HCT116 (cell line): ENCODE data around the gene NPC2.

Source experiments
- CBX3 ChIP-seq: IDR thresholded peaks from 2 replicates; pipeline ENCODE4 v1.6.1; 2012; ENCODE audit warnings: low read depth
- EZH2 ChIP-seq: fragments of 200-600 bp; sonication (generic); IDR thresholded peaks from 2 replicates; pipeline ENCODE4 v1.6.1; 2017; ENCODE audit warnings: antibody characterized with exemption, mixed run types
- POLR2A ChIP-seq: IDR thresholded peaks from 2 replicates; pipeline ENCODE4 v1.7.0; 2011; ENCODE audit warnings: borderline replicate concordance; ENCODE audit not compliant: insufficient read depth, insufficient read length; ENCODE audit errors: extremely low read depth
- RAD21 ChIP-seq: IDR thresholded peaks from 2 replicates; pipeline ENCODE4 v1.6.1; 2012; ENCODE audit warnings: low read depth, mild to moderate bottlenecking
- SIN3A ChIP-seq: IDR thresholded peaks from 2 replicates; pipeline ENCODE4 v1.6.1; 2012; ENCODE audit warnings: low read depth
- SP1 ChIP-seq: IDR thresholded peaks from 2 replicates; pipeline ENCODE4 v1.6.1; 2012; ENCODE audit warnings: low read depth
- SRF ChIP-seq: IDR thresholded peaks from 2 replicates; pipeline ENCODE4 v1.6.1; 2012; ENCODE audit warnings: low read depth
- TCF7L2 ChIP-seq: IDR thresholded peaks from 2 replicates; pipeline ENCODE4 v1.7.0; 2011; ENCODE audit warnings: borderline replicate concordance, inconsistent platforms; ENCODE audit not compliant: insufficient read depth, insufficient read length; ENCODE audit errors: extremely low read depth
- TF ChIP-seq, protein P1 (sequence below), 3 experiments: fragments of 200-600 bp in 1 of 3; sonication (generic) in 1 of 3; IDR thresholded peaks in 2 of 3; conservative IDR thresholded peaks in 1 of 3; 2 replicates each; pipeline ENCODE4 v1.5.1; 2012 to 2017; ENCODE audit warnings: low read depth in 2 of 3, low read length in 2 of 3, antibody characterized with exemption in 1 of 3, borderline replicate concordance in 1 of 3, control low read depth in 1 of 3, mild to moderate bottlenecking in 1 of 3, mixed read lengths in 1 of 3, mixed run types in 1 of 3, moderate library complexity in 1 of 3; ENCODE audit not compliant: insufficient read depth in 1 of 3
- TF ChIP-seq, protein P2 (sequence below): IDR thresholded peaks from 2 replicates; pipeline ENCODE4 v1.6.1; 2012

DNA sequence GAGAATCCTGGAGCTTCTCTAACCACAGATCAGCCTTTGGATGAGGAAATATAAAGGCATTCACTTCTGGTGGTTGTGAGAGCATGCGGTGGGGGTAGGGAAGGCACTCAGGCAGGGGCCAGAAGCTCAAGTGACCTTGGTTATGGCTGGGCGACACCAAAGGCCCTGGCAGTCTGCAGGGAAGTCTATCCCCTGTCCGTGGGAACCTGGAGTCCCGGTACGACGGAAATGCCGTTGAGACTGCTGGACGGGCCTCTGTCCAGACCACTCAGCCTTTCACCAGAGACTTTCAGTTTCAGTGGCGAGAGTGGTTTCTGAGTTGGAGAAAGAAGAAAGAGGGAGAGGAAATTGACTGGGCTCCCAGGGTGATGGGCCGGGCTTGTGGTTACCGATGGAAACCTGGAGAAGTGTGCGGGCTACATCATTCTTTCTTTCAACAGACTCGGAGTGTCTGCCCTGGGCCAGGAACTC lies 21.4 kb upstream of the NPC2 start:
- TF ChIP-seq CBX3, result no peak
- TF ChIP-seq RAD21, result no peak
- no peak for TF ChIP-seq EZH2
- TF ChIP-seq, protein P1, sequence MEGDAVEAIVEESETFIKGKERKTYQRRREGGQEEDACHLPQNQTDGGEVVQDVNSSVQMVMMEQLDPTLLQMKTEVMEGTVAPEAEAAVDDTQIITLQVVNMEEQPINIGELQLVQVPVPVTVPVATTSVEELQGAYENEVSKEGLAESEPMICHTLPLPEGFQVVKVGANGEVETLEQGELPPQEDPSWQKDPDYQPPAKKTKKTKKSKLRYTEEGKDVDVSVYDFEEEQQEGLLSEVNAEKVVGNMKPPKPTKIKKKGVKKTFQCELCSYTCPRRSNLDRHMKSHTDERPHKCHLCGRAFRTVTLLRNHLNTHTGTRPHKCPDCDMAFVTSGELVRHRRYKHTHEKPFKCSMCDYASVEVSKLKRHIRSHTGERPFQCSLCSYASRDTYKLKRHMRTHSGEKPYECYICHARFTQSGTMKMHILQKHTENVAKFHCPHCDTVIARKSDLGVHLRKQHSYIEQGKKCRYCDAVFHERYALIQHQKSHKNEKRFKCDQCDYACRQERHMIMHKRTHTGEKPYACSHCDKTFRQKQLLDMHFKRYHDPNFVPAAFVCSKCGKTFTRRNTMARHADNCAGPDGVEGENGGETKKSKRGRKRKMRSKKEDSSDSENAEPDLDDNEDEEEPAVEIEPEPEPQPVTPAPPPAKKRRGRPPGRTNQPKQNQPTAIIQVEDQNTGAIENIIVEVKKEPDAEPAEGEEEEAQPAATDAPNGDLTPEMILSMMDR (IDR thresholded peaks at IDR 0.05 in 2 of 3, conservative IDR thresholded peaks at IDR 0.05 in 1 of 3; ENCODE audit: borderline replicate concordance in 1 of 3, insufficient read depth in 1 of 3, low read depth in 2 of 3, low read length in 2 of 3), result no peak
- TF ChIP-seq TCF7L2, result no peak
- no peak for TF ChIP-seq POLR2A
- TF ChIP-seq, protein P2, sequence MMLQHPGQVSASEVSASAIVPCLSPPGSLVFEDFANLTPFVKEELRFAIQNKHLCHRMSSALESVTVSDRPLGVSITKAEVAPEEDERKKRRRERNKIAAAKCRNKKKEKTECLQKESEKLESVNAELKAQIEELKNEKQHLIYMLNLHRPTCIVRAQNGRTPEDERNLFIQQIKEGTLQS, result no peak
- no peak for TF ChIP-seq SIN3A
- no peak for TF ChIP-seq SRF
- no peak for TF ChIP-seq SP1
